Colon (tissue), 2 donors: ENCODE measurements around the gene MDM4.

ENCODE experiments used
- FAIRE-seq: peaks from 2 replicates; lab custom pipeline; 2012; peaks lifted over from hg19 to GRCh38; lab: Jason Lieb, UNC
- donor health status: control.
- donor health status: control.

The MDM4 gene

GRCh38 chr1:204578867-204579664 lies 62.9 kb downstream of the MDM4 start:
- FAIRE-seq: no peak

- FAIRE-seq: no peak
These were observed 63.5 kb downstream of the MDM4 start for GRCh38 chr1:204579681-204580080.

- FAIRE-seq: no peak
These were observed 64.7 kb downstream of the MDM4 start for GRCh38 chr1:204580862-204581261.

GRCh38 chr1:204581759-204582158 lies 65.6 kb downstream of the MDM4 start:
- no peak for FAIRE-seq

GRCh38 chr1:204583909-204584632 lies 67.9 kb downstream of the MDM4 start:
- FAIRE-seq: no peak

GRCh38 chr1:204584699-204585372 lies 68.6 kb downstream of the MDM4 start:
- FAIRE-seq: no peak

DNA sequence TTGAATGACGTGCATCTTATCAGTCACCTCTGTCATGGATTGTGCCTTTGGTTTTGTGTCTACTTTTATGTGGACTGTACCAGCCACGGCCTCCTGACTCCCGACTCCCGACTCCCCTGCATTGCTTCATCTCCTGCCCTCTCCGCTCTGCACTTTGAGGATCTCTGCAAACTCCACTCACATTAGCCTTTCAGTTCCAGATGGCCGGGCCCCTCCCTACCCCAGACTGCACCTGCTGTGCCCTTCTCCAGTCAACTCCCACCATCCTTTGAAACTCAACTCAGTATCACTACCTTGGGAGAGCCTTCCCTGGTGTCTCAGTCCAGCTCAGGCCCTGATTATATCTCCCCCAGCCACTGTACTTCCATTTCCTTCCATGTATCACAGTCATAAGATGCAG lies 71.4 kb downstream of the MDM4 start:
- FAIRE-seq: no peak

DNA sequence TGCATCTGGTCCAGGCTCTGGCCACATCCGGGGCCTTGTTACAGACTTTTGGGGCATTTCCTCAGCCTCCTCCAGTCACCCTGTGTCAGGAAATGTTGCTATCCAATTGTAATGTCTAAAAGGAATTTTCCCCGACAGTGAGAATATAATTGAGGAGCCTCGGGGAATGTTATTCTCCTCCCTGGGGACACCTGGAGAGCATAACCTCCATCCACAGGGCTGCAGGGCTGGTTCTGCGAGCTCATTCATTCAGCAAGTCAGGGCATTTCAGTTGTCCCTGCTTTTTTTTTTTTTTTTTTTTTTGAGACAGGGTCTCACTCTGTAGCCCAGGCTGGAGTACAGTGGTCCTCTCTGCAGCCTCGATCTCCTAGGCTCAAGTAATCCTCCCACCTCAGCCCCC lies 72.6 kb downstream of the MDM4 start:
- no peak for FAIRE-seq

DNA sequence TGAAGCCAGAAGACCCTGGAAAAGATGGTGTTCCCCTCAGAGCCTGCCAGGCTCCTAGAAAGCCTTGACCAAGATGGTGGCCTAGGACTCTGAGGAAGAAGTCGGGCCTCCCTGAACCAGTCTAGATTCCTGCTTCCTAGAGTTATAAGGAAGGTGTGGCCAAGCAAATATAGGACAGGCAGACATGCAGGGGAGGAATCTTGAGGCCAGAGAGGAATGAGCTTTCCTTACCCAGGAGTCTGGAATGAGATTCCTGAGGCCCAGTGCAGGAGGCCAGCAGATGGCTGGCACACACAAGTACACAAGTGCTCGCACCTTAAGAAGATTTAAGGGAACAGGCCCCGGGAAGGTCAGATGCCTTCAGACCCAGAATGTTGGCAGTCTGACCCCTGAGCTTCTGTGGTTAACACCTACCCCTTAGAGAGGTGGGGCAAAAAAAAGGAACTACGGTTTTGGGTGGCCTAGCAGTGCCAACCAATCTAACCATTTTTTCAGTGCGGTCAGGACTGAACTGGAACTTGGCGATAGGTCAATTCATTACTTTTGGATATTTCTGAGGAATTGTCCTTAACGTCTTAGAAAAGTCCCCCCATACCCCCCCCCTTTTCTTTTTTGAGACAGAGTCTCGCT lies 73.3 kb downstream of the MDM4 start:
- FAIRE-seq: no peak

- FAIRE-seq: no peak
These were observed 75.4 kb downstream of the MDM4 start for GRCh38 chr1:204591473-204592090.

GRCh38 chr1:204592246-204592948 lies 76.2 kb downstream of the MDM4 start:
- FAIRE-seq: no peak

- FAIRE-seq: no peak
These were observed 82.2 kb downstream of the MDM4 start for GRCh38 chr1:204598319-204598969.

DNA sequence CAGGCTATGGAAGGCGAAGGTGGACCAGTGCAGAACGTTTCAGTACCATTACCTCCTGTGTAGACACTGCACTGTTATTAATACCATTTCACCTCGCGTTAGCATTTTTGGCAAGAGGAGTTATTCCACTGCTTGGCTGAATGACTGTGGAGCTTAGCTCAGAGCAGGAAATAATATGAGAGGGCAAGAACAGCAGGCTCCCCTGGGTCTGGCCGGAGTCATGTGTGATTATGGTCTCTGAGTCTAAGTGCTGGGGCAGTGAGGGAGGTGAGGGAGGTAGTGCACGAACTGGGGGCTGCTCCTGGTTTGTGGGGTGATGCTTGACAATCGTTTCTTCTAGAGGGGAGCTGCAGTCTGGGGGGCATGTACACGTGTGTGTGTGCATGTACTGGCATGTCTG lies 82.9 kb downstream of the MDM4 start:
- no peak for FAIRE-seq

- FAIRE-seq: no peak
These were observed 83.4 kb downstream of the MDM4 start for GRCh38 chr1:204599596-204599995.

GRCh38 chr1:204600203-204600602 lies 84.0 kb downstream of the MDM4 start:
- no peak for FAIRE-seq

- FAIRE-seq: no peak
These were observed 84.8 kb downstream of the MDM4 start for GRCh38 chr1:204600968-204601367.

GRCh38 chr1:204602111-204602579 lies 85.9 kb downstream of the MDM4 start:
- no peak for FAIRE-seq

DNA sequence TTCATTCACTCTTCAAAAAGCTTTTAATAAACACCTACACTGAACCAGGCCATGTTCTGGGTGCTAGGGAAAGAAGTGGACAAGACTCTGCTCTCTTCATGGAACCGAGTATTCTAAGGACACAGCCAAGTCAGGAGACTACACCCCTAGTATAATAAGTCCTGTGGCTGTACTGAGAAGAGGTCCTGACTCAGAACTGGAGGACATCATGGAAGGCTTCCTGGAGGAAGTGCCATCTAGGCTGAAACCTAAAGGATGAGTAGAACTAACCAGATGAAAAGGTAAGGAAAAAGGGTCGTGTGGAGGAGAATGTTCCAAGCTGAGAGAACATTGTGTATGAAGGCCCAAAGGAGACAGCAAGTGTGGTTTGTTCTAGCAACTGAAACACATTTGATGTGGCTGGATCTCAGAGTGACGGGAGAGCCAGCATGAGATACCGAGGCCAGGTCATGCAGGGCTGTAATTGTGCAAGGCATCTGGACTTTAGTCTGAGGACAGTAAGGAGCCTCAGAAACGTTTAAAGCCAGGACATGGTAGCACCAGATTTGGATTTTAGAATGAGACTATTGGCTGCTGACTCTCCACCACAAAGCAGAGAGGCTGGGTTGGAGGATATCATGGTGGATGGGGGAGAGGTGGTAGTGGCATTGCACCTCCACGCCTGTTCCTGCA lies 86.8 kb downstream of the MDM4 start:
- no peak for FAIRE-seq

- FAIRE-seq: no peak
These were observed 89.6 kb downstream of the MDM4 start for GRCh38 chr1:204605791-204606190.
